Ishikawa (cell line): ENCODE measurements around the gene PLXNA4.

Experiments
- CEBPB ChIP-seq: IDR thresholded peaks from 2 replicates; pipeline ENCODE4 v1.6.1; 2012
- CREB1 ChIP-seq: IDR thresholded peaks from 2 replicates; pipeline ENCODE4 v1.6.1; 2012; ENCODE audit warnings: low read depth
- EGR1 ChIP-seq: IDR thresholded peaks from 2 replicates; pipeline ENCODE4 v1.6.1; 2012
- EP300 ChIP-seq: IDR thresholded peaks from 2 replicates; pipeline ENCODE4 v1.6.1; 2012; ENCODE audit warnings: borderline replicate concordance
- FOXM1 ChIP-seq: IDR thresholded peaks from 2 replicates; pipeline ENCODE4 v1.6.1; 2012; ENCODE audit warnings: low read depth, borderline replicate concordance
- MAX ChIP-seq: IDR thresholded peaks from 2 replicates; pipeline ENCODE4 v1.6.1; 2012
- NFIC ChIP-seq: IDR thresholded peaks from 2 replicates; pipeline ENCODE4 v1.6.1; 2012
- RAD21 ChIP-seq: IDR thresholded peaks from 2 replicates; pipeline ENCODE4 v1.6.1; 2012; ENCODE audit warnings: low read depth
- TAF1 ChIP-seq: IDR thresholded peaks from 2 replicates; pipeline ENCODE4 v1.6.1; 2012; ENCODE audit warnings: low read depth, mild to moderate bottlenecking
- TCF12 ChIP-seq: IDR thresholded peaks from 2 replicates; pipeline ENCODE4 v1.6.1; 2012; ENCODE audit warnings: low read depth
- TEAD4 ChIP-seq: IDR thresholded peaks from 2 replicates; pipeline ENCODE4 v1.6.1; 2012
- USF1 ChIP-seq: IDR thresholded peaks from 2 replicates; pipeline ENCODE4 v1.6.1; 2012
- YY1 ChIP-seq: IDR thresholded peaks from 2 replicates; pipeline ENCODE4 v1.6.1; 2012; ENCODE audit warnings: low read depth
- ZBTB7A ChIP-seq: IDR thresholded peaks from 2 replicates; pipeline ENCODE4 v1.6.1; 2012; ENCODE audit warnings: low read depth
- TF ChIP-seq, protein P1 (sequence below): IDR thresholded peaks from 2 replicates; pipeline ENCODE4 v1.6.1; 2012; ENCODE audit warnings: low read depth, mild to moderate bottlenecking

PLXNA4 gene

DNA sequence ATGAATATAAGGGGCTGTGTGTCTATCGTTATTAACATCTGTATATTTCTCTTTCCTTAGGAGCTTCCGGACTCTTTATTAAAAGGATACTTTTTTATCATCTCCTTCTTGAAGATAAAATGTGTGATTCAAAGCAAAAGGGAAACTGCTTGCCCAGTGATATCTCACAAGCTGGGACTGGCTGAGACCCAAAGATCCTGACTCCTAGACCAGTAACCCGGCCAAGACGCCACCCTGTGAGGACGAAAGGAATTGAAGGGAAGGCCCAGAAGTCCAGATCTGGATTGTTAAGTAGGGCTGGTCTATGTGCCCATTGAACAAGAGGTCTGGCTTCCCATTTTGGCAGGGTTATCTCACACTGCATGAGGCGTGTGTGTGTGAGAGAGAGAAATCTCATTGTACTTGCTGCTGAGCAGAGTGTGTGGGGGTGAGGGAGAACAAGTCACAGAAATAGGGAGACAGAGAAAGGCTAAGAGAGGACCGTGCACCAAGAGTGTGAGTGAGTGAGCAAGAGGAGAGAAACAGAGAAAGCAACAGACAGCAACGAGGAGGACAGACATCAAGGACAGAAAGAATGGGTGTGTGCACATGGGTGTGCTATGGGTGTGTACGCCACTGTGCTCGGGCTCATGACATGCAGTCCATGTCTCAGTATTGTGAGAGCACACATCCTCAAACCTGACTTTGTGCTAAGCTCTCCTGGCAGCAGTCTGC, 75.4 kb downstream of the PLXNA4 start:
- TF ChIP-seq NFIC = no peak
- no peak for TF ChIP-seq EP300
- TF ChIP-seq CREB1 = no peak
- TF ChIP-seq EGR1 = no peak
- TF ChIP-seq YY1 = no peak
- no peak for TF ChIP-seq TCF12
- TF ChIP-seq ZBTB7A = no peak
- no peak for TF ChIP-seq RAD21

DNA sequence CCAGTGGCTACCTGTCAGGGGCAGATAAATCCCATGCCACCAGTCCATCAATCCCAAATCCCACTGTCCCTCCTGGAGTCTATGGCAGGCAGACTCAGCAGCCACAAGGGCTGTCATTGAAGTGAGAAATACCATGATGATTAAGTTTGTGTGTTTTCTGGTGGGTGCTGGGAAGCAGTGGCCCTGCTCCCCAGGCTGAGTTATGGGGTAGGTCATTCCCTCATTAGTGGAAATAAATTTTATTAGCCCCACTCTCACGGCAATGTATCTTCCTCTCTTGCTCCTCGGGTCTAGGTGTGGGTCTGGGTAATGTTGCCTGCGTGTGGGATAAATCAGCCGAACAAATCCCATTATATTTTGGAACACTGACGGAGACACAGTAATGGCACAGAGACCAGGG, 76.8 kb downstream of the PLXNA4 start:
- TF ChIP-seq TCF12 (no peak), EGR1 (no peak), ZBTB7A (no peak), RAD21 (no peak)

DNA sequence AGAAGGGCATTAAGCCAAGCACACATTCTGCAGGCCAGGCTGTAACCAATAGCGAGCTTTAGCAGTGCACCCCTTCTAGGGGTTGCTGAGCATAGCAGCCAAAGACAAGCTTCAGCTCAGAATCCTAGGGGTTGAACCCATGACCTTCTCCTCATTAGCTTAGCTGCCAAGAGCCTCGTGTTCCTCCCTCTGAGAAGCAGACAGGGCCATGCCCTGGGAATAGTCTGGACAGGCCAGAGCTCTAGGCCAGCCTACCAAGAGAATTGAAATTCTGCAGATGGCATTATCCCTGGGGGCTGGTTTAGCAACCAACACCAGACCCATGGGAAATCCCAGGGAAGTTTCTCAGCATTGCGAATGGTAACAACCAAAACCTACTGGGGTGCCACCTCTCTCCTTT, 77.2 kb downstream of the PLXNA4 start:
- TF ChIP-seq MAX (no peak), TAF1 (no peak), ZBTB7A (no peak), YY1 (no peak)
- TF ChIP-seq, protein P1, sequence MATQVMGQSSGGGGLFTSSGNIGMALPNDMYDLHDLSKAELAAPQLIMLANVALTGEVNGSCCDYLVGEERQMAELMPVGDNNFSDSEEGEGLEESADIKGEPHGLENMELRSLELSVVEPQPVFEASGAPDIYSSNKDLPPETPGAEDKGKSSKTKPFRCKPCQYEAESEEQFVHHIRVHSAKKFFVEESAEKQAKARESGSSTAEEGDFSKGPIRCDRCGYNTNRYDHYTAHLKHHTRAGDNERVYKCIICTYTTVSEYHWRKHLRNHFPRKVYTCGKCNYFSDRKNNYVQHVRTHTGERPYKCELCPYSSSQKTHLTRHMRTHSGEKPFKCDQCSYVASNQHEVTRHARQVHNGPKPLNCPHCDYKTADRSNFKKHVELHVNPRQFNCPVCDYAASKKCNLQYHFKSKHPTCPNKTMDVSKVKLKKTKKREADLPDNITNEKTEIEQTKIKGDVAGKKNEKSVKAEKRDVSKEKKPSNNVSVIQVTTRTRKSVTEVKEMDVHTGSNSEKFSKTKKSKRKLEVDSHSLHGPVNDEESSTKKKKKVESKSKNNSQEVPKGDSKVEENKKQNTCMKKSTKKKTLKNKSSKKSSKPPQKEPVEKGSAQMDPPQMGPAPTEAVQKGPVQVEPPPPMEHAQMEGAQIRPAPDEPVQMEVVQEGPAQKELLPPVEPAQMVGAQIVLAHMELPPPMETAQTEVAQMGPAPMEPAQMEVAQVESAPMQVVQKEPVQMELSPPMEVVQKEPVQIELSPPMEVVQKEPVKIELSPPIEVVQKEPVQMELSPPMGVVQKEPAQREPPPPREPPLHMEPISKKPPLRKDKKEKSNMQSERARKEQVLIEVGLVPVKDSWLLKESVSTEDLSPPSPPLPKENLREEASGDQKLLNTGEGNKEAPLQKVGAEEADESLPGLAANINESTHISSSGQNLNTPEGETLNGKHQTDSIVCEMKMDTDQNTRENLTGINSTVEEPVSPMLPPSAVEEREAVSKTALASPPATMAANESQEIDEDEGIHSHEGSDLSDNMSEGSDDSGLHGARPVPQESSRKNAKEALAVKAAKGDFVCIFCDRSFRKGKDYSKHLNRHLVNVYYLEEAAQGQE = no peak

- TF ChIP-seq EGR1 = no peak
- no peak for TF ChIP-seq TAF1
- TF ChIP-seq CREB1 = no peak
- TF ChIP-seq YY1 = no peak
- TF ChIP-seq TEAD4 = no peak
- TF ChIP-seq MAX = no peak
- no peak for TF ChIP-seq USF1
- TF ChIP-seq RAD21 = no peak
- TF ChIP-seq CEBPB = no peak
- TF ChIP-seq NFIC = no peak
- TF ChIP-seq ZBTB7A = no peak
- TF ChIP-seq, protein P1 = no peak
- no peak for TF ChIP-seq FOXM1
- no peak for TF ChIP-seq EP300
- TF ChIP-seq TCF12 = no peak
Measured at GRCh38 chr7:132498319-132498718, 78.0 kb downstream of the PLXNA4 start.

DNA sequence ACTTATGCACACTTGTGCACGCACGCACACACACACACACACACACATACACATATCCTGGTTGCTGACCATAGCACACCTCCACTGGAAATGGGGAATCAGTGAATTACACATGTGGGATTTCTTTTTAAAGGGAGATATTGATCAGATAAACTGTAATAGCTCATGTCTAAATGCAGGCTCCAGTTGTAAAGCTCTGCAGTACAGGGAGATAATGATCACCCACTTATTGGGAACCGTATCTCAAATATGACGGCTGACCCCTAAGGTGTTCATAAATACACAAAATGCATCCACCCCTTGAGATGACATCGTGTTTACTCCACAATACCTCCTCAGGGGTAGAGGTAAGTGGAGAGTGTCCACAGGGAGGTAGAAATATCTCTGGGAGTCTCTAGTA, 79.2 kb downstream of the PLXNA4 start:
- TF ChIP-seq EP300 (no peak), ZBTB7A (no peak), CEBPB (no peak), EGR1 (no peak), FOXM1 (no peak), TAF1 (no peak), MAX (no peak), TCF12 (no peak), USF1 (no peak), CREB1 (no peak), TEAD4 (no peak), NFIC (no peak), RAD21 (no peak), YY1 (no peak)
- TF ChIP-seq, protein P1 = no peak
